Esophagus squamous epithelium (tissue), 5 donors: ENCODE measurements around the gene TSEN2. TPM values are rescaled to one million over a fixed set of nuclear protein-coding genes. Genes with fewer than 3 reads are reported as not detected.

Source experiments
- DNase-seq: peaks from one replicate; lab custom pipeline; 2025; lab: John Stamatoyannopoulos, UW
- H3K27ac ChIP-seq, 4 donors: fragments of 200-600 bp; sonication (generic); one replicate each; pipeline ENCODE4 v1.5.1; 2016 to 2019; ENCODE audit warnings: mild to moderate bottlenecking in 1 of 4
- H3K27me3 ChIP-seq, 4 donors: fragments of 200-600 bp; sonication (generic); 1 replicate in 3 of 4; 2 replicates in 1 of 4; pipeline versions ENCODE4 v1.5.1 to v1.6.0; 2017 to 2021; ENCODE audit warnings: antibody characterized with exemption in 1 of 4
- H3K36me3 ChIP-seq, 3 donors: fragments of 200-600 bp; sonication (generic); one replicate each; pipeline ENCODE4 v1.5.1; 2016 to 2019
- H3K4me1 ChIP-seq, 3 donors: fragments of 200-600 bp; sonication (generic); one replicate each; pipeline ENCODE4 v1.5.1; 2017 to 2019
- H3K4me3 ChIP-seq, 4 donors: fragments of 200-600 bp; sonication (generic); 1 replicate in 3 of 4; 2 replicates in 1 of 4; pipeline ENCODE4 v1.5.1; 2016 to 2019; ENCODE audit warnings: mild to moderate bottlenecking in 2 of 4, moderate library complexity in 1 of 4
- H3K9me3 ChIP-seq, 3 donors: fragments of 200-600 bp; sonication (generic); one replicate each; pipeline ENCODE4 v1.5.1; 2016 to 2019
- CTCF ChIP-seq, 6 experiments: fragments of 450-650 bp in 4 of 6; fragments of 200-600 bp in 2 of 6; sonication (generic) in 2 of 6; IDR thresholded peaks; one replicate each; pipeline ENCODE4 v1.5.1; 2016 to 2019; ENCODE audit warnings: antibody characterized with exemption in 6 of 6, mild to moderate bottlenecking in 4 of 6, moderate library complexity in 4 of 6
- POLR2A ChIP-seq, 4 donors: fragments of 450-650 bp; IDR thresholded peaks; one replicate each; pipeline ENCODE4 v1.6.1; 2017; ENCODE audit warnings: antibody characterized with exemption in 4 of 4, mild to moderate bottlenecking in 4 of 4, moderate library complexity in 3 of 4
- WGBS, 2 donors: methylation state at CpG; one replicate each; pipeline ENCODE4 v1.1.5; 2018; 5-methylcytosine and 5-hydroxymethylcytosine counted together
- intact Hi-C: fragments of 100-400 bp; cut with DNase I; formaldehyde crosslinking; loops from one replicate; pipeline ENCODE4 v1.15.0; 2022
- total RNA-seq, 4 donors: library from RNA; depleted of rRNA; stranded (reverse); fragments of >200 nt; gene quantifications; one replicate each; pipeline ENCODE4 v1.1.0, GENCODE V29; 2016
- donor health status: DM: yes; HTN: yes; CAD: no.

Gene TSEN2
- total RNA-seq, 4 donors from 2014 or later = 13.6 to 29.6 (median 14.3) TPM

DNA sequence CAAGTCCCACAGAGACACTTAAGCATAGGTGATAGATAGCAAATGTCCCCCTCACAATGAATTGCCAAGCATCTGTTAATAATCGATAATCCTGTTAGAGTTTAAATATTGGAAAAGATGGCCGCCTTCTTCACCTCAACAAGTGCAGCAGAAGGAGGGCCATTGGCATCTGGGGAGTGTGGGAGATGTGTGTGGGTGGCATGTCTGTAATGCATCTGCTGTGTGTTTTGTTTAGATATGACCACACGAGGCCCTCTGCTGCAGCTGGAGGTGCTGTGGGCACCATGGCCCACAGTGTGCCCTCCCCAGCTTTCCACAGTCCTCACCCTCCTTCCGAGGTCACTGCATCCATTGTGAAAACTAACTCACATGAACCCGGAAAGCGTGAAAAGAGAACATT lies 85.6 kb downstream of the TSEN2 start:
- WGBS, 2 donors = 81 to 91% methylated on average over 5 to 6 of the region's 6 CpGs
- Histone ChIP-seq H3K36me3 (peaks cover 37 to 67% (median 57%) of the 10 kb centered on the region in 3 donors), H3K27ac (no peak overlapping the region), H3K4me1 (peaks cover 0 to 24% (median 9%) of the 10 kb centered on the region in 3 donors), H3K9me3 (peaks cover 0 to 4% (median 0%) of the 10 kb centered on the region in 3 donors), H3K4me3 (no peak overlapping the region), H3K27me3 (no peaks in the 10 kb centered on the region)
- TF ChIP-seq CTCF (IDR thresholded peaks at IDR 0.05) = no peak
- no peak for TF ChIP-seq POLR2A (IDR thresholded peaks at IDR 0.05)
- DNase-seq = no peak
- intact Hi-C loops = no loop called here

- no peaks in the 10 kb centered on the region for H3K27me3 ChIP-seq
- DNase-seq = no peak
- no peak overlapping the region for H3K4me3 ChIP-seq
- H3K27ac ChIP-seq = no peak overlapping the region
- WGBS, 2 donors = 93 to 94% methylated on average over 3 to 8 of the region's 11 CpGs
- peaks cover 0 to 20% (median 9%) of the 10 kb centered on the region in 3 donors for H3K4me1 ChIP-seq
- intact Hi-C loops = no loop called here
- no peaks in the 10 kb centered on the region for H3K9me3 ChIP-seq
- H3K36me3 ChIP-seq = peaks cover 37 to 84% (median 74%) of the 10 kb centered on the region in 3 donors
- TF ChIP-seq POLR2A (IDR thresholded peaks at IDR 0.05) = no peak
- no peak for TF ChIP-seq CTCF (IDR thresholded peaks at IDR 0.05)
These were observed 87.7 kb downstream of the TSEN2 start for GRCh38 chr3:12571986-12572385.

- intact Hi-C loops = no loop called here
- Histone ChIP-seq H3K4me3 (no peak overlapping the region), H3K4me1 (peaks cover 0 to under 1% (median 0%) of the 10 kb centered on the region in 3 donors), H3K9me3 (no peaks in the 10 kb centered on the region), H3K36me3 (peaks cover 37 to 100% (median 87%) of the 10 kb centered on the region in 3 donors), H3K27me3 (no peaks in the 10 kb centered on the region), H3K27ac (no peak overlapping the region)
- no peak for TF ChIP-seq CTCF (IDR thresholded peaks at IDR 0.05)
- no peak for TF ChIP-seq POLR2A (IDR thresholded peaks at IDR 0.05)
- 92 to 94% methylated on average over 5 to 6 of the region's 6 CpGs for WGBS, 2 donors
- DNase-seq = no peak
These were observed 89.9 kb downstream of the TSEN2 start for GRCh38 chr3:12574131-12574530.

DNA sequence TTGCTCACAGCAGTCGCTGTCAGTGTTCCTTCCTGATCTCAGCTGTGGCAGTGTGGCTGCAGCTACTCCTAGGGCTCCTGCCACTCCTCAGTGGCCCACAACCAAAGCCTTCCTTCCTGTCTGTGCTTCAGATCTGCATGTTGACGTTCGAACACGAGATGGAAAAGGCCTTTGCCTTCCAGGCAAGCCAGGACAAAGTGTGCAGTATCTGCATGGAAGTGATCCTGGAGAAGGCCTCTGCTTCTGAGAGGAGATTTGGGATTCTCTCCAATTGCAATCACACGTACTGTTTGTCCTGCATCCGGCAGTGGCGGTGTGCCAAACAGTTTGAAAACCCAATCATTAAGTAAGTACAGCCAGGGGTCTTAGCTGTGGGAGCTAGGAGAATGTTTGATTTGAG lies 90.4 kb downstream of the TSEN2 start:
- Histone ChIP-seq H3K27me3 (no peaks in the 10 kb centered on the region), H3K9me3 (no peaks in the 10 kb centered on the region), H3K36me3 (peaks cover 34 to 100% (median 81%) of the 10 kb centered on the region in 3 donors), H3K27ac (no peak overlapping the region), H3K4me1 (peaks cover 0 to 5% (median 0%) of the 10 kb centered on the region in 3 donors), H3K4me3 (no peak overlapping the region)
- intact Hi-C loops = no loop called here
- no peak for DNase-seq
- no peak for TF ChIP-seq CTCF (IDR thresholded peaks at IDR 0.05)
- no peak for TF ChIP-seq POLR2A (IDR thresholded peaks at IDR 0.05)
- WGBS, 2 donors = 73 to 74% methylated on average over 4 to 7 of the region's 7 CpGs

DNA sequence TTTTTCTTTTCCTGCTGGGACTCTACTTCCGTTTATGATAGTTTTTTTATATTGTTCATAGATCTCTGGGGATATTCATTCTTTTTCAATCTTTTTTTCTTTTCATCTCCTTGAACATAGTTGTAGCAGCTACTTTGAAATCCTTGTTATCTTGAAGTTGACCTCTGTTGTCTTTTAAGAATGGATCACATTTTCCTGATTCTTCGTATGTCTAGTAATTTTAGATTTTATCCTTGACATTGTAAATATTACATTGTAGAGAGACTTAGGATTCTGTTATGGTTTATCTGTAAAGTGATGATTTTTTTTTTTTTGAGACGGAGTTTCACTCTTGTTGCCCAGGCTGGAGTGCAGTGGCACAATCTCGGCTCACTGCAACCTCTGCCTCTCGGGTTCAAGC lies 93.1 kb downstream of the TSEN2 start:
- 85 to 89% methylated on average over 5 of the region's 5 CpGs for WGBS, 2 donors
- no peaks in the 10 kb centered on the region for H3K27me3 ChIP-seq
- no peak overlapping the region for H3K27ac ChIP-seq
- no peak overlapping the region for H3K4me3 ChIP-seq
- peaks cover 29 to 100% (median 70%) of the 10 kb centered on the region in 3 donors for H3K36me3 ChIP-seq
- intact Hi-C loops = no loop called here
- no peak for DNase-seq
- no peaks in the 10 kb centered on the region for H3K9me3 ChIP-seq
- peaks cover 0 to 10% (median 0%) of the 10 kb centered on the region in 3 donors for H3K4me1 ChIP-seq
- TF ChIP-seq CTCF (IDR thresholded peaks at IDR 0.05) (no peak), POLR2A (IDR thresholded peaks at IDR 0.05) (no peak)
